Measurements from ENCODE around the gene NKPD1. TPM values are rescaled to one million over a fixed set of nuclear protein-coding genes. Genes with fewer than 3 reads are reported as not detected.

The NKPD1 gene
- total RNA-seq, 4 donors from 2014 or later: 0.44 to 1.3 (median 0.68) TPM

- DNase-seq: peak; percentile 43 to 51
- no peaks in the 10 kb centered on the region for H3K9me3 ChIP-seq
- TF ChIP-seq POLR2A (IDR thresholded peaks at IDR 0.05) (no peak), CTCF (IDR thresholded peaks at IDR 0.05) (no peak)
- 0 to 3% methylated on average over 13 to 23 of the region's 97 CpGs for WGBS, 2 donors
- H3K27me3 ChIP-seq: no peaks in the 10 kb centered on the region
- no peaks in the 10 kb centered on the region for H3K36me3 ChIP-seq
- peak overlapping the region; percentile 28 to 75 (median 51) for H3K4me3 ChIP-seq (replicated peaks in 1 of 3)
- intact Hi-C loops (cut with DNase I): no loop called here
- H3K4me1 ChIP-seq: peaks cover 15 to 25% of the 10 kb centered on the region in 2 donors
- H3K27ac ChIP-seq: peak overlapping the region; percentile 2 to 76 (median 44)
These were observed 18.5 kb upstream of the NKPD1 start for GRCh38 chr19:45179072-45179891.

GRCh38 chr19:45178262-45179071 is 17.7 kb upstream of the NKPD1 start, which contains the start of gene BLOC1S3:
Gene BLOC1S3 (plus strand): TSS chr19:45178784. CDS start chr19:45179297, 513 bp downstream.
- H3K4me1 ChIP-seq: peaks cover 15 to 25% of the 10 kb centered on the region in 2 donors
- intact Hi-C loops (cut with DNase I): no loop called here
- DNase-seq: peak; percentile 100
- H3K4me3 ChIP-seq (replicated peaks in 1 of 3): peak within 1 kb of the TSS; percentile 51 to 79 (median 75)
- no peaks in the 10 kb centered on the region for H3K27me3 ChIP-seq
- H3K9me3 ChIP-seq: no peaks in the 10 kb centered on the region
- H3K27ac ChIP-seq: peak within 1 kb of the TSS; percentile 46 to 76 (median 65)
- TF ChIP-seq POLR2A (IDR thresholded peaks at IDR 0.05) (peak; percentile 17 to 77), CTCF (IDR thresholded peaks at IDR 0.05) (peak in 1 of 6 experiments; percentile 23)
- no peaks in the 10 kb centered on the region for H3K36me3 ChIP-seq
- 0% methylated on average over 36 to 48 of the region's 51 CpGs for WGBS, 2 donors

GRCh38 chr19:45177817-45178261 is 17.1 kb upstream of the NKPD1 start, which contains the start of gene TRAPPC6A:
Gene TRAPPC6A (minus strand): TSS chr19:45178237. CDS start chr19:45178218, 19 bp downstream.
- Histone ChIP-seq H3K4me1 (peaks cover 15 to 25% of the 10 kb centered on the region in 2 donors), H3K36me3 (no peaks in the 10 kb centered on the region), H3K4me3 (replicated peaks in 1 of 3) (peak within 1 kb of the TSS; percentile 51 to 79 (median 75)), H3K9me3 (no peaks in the 10 kb centered on the region), H3K27ac (peak within 1 kb of the TSS; percentile 46 to 76 (median 65)), H3K27me3 (no peaks in the 10 kb centered on the region)
- no peak for TF ChIP-seq CTCF (IDR thresholded peaks at IDR 0.05)
- TF ChIP-seq POLR2A (IDR thresholded peaks at IDR 0.05): peak in 1 of 2 donors; percentile 36
- WGBS, 2 donors: 1 to 2% methylated on average over 22 to 32 of the region's 36 CpGs
- intact Hi-C loops (cut with DNase I): no loop called here
- DNase-seq: no peak

- H3K27me3 ChIP-seq: no peaks in the 10 kb centered on the region
- WGBS, 2 donors: 73 to 77% methylated on average over 10 of the region's 10 CpGs
- intact Hi-C loops (cut with DNase I): no loop called here
- H3K27ac ChIP-seq: no peak overlapping the region
- peak in 1 of 2 donors; percentile 43 for DNase-seq
- H3K4me1 ChIP-seq: peaks cover 15 to 31% of the 10 kb centered on the region in 2 donors
- H3K9me3 ChIP-seq: no peaks in the 10 kb centered on the region
- TF ChIP-seq POLR2A (IDR thresholded peaks at IDR 0.05): no peak
- TF ChIP-seq CTCF (IDR thresholded peaks at IDR 0.05): no peak
- H3K4me3 ChIP-seq (replicated peaks in 1 of 3): no peak overlapping the region
- no peaks in the 10 kb centered on the region for H3K36me3 ChIP-seq
These were observed 14.9 kb upstream of the NKPD1 start for GRCh38 chr19:45175515-45176345.
